Upper lobe of left lung (tissue), 6 donors: ENCODE results near the gene ATP2B2. TPM values are rescaled to one million over a fixed set of nuclear protein-coding genes. Genes with fewer than 3 reads are reported as not detected.

ENCODE experiments used
- ATAC-seq, 2 donors: fragments of 200-7000 bp; cut with Tn5 transposase; one replicate each; pipeline ENCODE4 v1.9.1; 2022; ENCODE audit warnings: mild to moderate bottlenecking in 2 of 2, moderate library complexity in 2 of 2; ENCODE audit not compliant: low FRiP score in 2 of 2
- DNase-seq, 2 donors: peaks; one replicate each; pipeline ENCODE4 v3.0.0-alpha.2; 2019 to 2020
- H3K27ac ChIP-seq, 4 donors: fragments of 200-600 bp; sonication (generic); one replicate each; pipeline ENCODE4 v1.5.1; 2016 to 2019
- H3K27me3 ChIP-seq, 4 donors: fragments of 200-600 bp; sonication (generic); one replicate each; pipeline ENCODE4 v1.5.1; 2017 to 2019
- H3K36me3 ChIP-seq, 4 donors: fragments of 200-600 bp; sonication (generic); one replicate each; pipeline ENCODE4 v1.5.1; 2016 to 2019
- H3K4me1 ChIP-seq, 4 donors: fragments of 200-600 bp; sonication (generic); one replicate each; pipeline ENCODE4 v1.5.1; 2018 to 2019
- H3K4me3 ChIP-seq, 4 donors: fragments of 200-600 bp; sonication (generic); one replicate each; pipeline ENCODE4 v1.5.1; 2017 to 2019; ENCODE audit warnings: mild to moderate bottlenecking in 2 of 4, moderate library complexity in 1 of 4
- H3K9me3 ChIP-seq, 4 donors: fragments of 200-600 bp; sonication (generic); one replicate each; pipeline ENCODE4 v1.5.1; 2018 to 2019
- EP300 ChIP-seq, 4 donors: sonication (generic); formaldehyde crosslinking; IDR thresholded peaks; one replicate each; pipeline ENCODE4 v1.5.1; 2017; ENCODE audit warnings: antibody characterized with exemption in 4 of 4, control low read depth in 2 of 4
- POLR2A ChIP-seq, 4 donors: fragments of 450-650 bp; IDR thresholded peaks; one replicate each; pipeline ENCODE4 v1.5.1; 2016 to 2017; ENCODE audit warnings: antibody characterized with exemption in 4 of 4, mild to moderate bottlenecking in 2 of 4
- POLR2AphosphoS5 ChIP-seq, 2 donors: sonication (generic); formaldehyde crosslinking; IDR thresholded peaks; one replicate each; pipeline ENCODE4 v1.5.1; 2017; ENCODE audit warnings: antibody characterized with exemption in 2 of 2
- WGBS, 2 donors: methylation state at CpG; one replicate each; pipeline ENCODE4 v1.1.5; 2017 to 2018; 5-methylcytosine and 5-hydroxymethylcytosine counted together
- total RNA-seq, 6 donors: library from RNA; depleted of rRNA in 4 of 6; stranded (reverse); fragments of >200 nt in 4 of 6; gene quantifications; one replicate each; pipeline versions ENCODE4 v1.1.0 to v1.2.1, GENCODE V29; 2016 to 2021
- TF ChIP-seq, protein P1 (sequence below), 6 experiments: fragments of 450-650 bp in 4 of 6; fragments of 200-600 bp in 2 of 6; sonication (generic) in 2 of 6; IDR thresholded peaks; one replicate each; pipeline ENCODE4 v1.5.1; 2016 to 2019; ENCODE audit warnings: antibody characterized with exemption in 6 of 6
- donor health status: DM: no; HTN: no; CAD: no; lungs with moderate emphysema.
- donor health status: DM: no; HTN: yes; CAD: no; lungs with severe emphysema.

Gene ATP2B2
- total RNA-seq, 6 donors from 2014 or later = 0.13 to 0.30 TPM; not detected in 4

GRCh38 chr3:10470120-10471053 lies 35.0 kb downstream of the ATP2B2 start:
- Histone ChIP-seq H3K4me3 (no peak overlapping the region), H3K36me3 (no peaks in the 10 kb centered on the region), H3K27me3 (peaks cover 0 to 7% (median 3%) of the 10 kb centered on the region in 4 donors), H3K4me1 (peaks cover 0 to 3% (median 0%) of the 10 kb centered on the region in 4 donors), H3K9me3 (no peaks in the 10 kb centered on the region), H3K27ac (no peak overlapping the region)
- 37 to 39% methylated on average over 6 to 10 of the region's 12 CpGs for WGBS, 2 donors
- DNase-seq (no peak), ATAC-seq (no peak)
- TF ChIP-seq, protein P1, sequence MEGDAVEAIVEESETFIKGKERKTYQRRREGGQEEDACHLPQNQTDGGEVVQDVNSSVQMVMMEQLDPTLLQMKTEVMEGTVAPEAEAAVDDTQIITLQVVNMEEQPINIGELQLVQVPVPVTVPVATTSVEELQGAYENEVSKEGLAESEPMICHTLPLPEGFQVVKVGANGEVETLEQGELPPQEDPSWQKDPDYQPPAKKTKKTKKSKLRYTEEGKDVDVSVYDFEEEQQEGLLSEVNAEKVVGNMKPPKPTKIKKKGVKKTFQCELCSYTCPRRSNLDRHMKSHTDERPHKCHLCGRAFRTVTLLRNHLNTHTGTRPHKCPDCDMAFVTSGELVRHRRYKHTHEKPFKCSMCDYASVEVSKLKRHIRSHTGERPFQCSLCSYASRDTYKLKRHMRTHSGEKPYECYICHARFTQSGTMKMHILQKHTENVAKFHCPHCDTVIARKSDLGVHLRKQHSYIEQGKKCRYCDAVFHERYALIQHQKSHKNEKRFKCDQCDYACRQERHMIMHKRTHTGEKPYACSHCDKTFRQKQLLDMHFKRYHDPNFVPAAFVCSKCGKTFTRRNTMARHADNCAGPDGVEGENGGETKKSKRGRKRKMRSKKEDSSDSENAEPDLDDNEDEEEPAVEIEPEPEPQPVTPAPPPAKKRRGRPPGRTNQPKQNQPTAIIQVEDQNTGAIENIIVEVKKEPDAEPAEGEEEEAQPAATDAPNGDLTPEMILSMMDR (IDR thresholded peaks at IDR 0.05) = no peak
- TF ChIP-seq POLR2A (IDR thresholded peaks at IDR 0.05) (no peak), EP300 (IDR thresholded peaks at IDR 0.05) (no peak)

GRCh38 chr3:10469441-10470119 lies 35.8 kb downstream of the ATP2B2 start:
- no peaks in the 10 kb centered on the region for H3K36me3 ChIP-seq

DNA sequence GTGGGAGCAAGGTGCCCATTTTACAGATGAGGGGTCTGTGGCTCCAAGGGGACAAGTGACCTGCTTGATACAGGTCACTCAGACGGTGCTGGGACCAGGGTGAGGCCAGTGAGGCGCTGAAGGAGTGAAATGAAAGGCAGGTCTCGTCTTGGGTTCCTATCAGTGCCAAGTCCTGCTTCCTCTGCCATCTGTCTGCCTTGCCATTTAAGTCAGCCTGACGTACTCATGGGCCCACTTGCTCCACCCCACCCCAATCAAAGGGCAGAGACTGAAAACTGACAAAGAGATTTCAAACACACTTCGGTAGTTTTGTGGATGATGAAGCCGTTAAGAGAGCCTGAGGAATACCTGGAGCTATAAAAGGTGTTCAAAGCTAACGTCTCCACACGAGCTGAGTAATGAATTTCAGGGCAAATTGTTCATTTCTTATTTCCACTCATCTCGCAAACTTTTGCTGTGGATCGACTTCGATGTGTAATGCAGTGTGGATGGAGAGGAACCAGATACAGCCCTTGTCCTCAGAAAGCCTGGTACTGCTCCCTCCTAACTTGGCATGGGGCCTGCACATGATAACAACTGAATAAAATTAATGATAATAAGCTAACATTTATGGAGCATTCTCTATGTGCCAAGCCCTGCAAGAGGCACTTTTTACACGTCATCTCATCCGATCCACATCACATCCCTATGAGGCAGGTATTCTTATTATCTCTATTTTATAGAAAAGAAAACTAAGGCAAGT lies 36.6 kb downstream of the ATP2B2 start:
- H3K27ac ChIP-seq = no peak overlapping the region
- TF ChIP-seq, protein P1 (IDR thresholded peaks at IDR 0.05) = no peak
- TF ChIP-seq POLR2A (IDR thresholded peaks at IDR 0.05) (no peak), POLR2AphosphoS5 (IDR thresholded peaks at IDR 0.05) (no peak), EP300 (IDR thresholded peaks at IDR 0.05) (no peak)
- DNase-seq (no peak), ATAC-seq (no peak)
- no peaks in the 10 kb centered on the region for H3K9me3 ChIP-seq
- H3K27me3 ChIP-seq = peaks cover 0 to 7% (median 3%) of the 10 kb centered on the region in 4 donors
- WGBS, 2 donors = 63 to 65% methylated on average over 13 of the region's 13 CpGs
- no peak overlapping the region for H3K4me3 ChIP-seq
- peaks cover 0 to 3% (median 0%) of the 10 kb centered on the region in 4 donors for H3K4me1 ChIP-seq
- no peaks in the 10 kb centered on the region for H3K36me3 ChIP-seq

More at GRCh38 chr3:10469441-10470119, 35.8 kb downstream of the ATP2B2 start:
- H3K4me3 ChIP-seq = no peak overlapping the region
- DNase-seq (no peak), ATAC-seq (no peak)
- no peak overlapping the region for H3K27ac ChIP-seq
- no peaks in the 10 kb centered on the region for H3K9me3 ChIP-seq
- 30 to 36% methylated on average over 6 to 9 of the region's 9 CpGs for WGBS, 2 donors
- H3K27me3 ChIP-seq = peaks cover 0 to 7% (median 3%) of the 10 kb centered on the region in 4 donors
- TF ChIP-seq POLR2AphosphoS5 (IDR thresholded peaks at IDR 0.05) (no peak), POLR2A (IDR thresholded peaks at IDR 0.05) (no peak), EP300 (IDR thresholded peaks at IDR 0.05) (no peak)
- TF ChIP-seq, protein P1 (IDR thresholded peaks at IDR 0.05) = no peak
- peaks cover 0 to 3% (median 0%) of the 10 kb centered on the region in 4 donors for H3K4me1 ChIP-seq

GRCh38 chr3:10467904-10468612 lies 37.3 kb downstream of the ATP2B2 start:
- DNase-seq = peak in 1 of 2 donors; percentile 61
- H3K27ac ChIP-seq = no peak overlapping the region
- peaks cover 0 to 3% (median 0%) of the 10 kb centered on the region in 4 donors for H3K4me1 ChIP-seq
- no peak for ATAC-seq
- WGBS, 2 donors = 61 to 70% methylated on average over 7 to 11 of the region's 11 CpGs
- no peak for TF ChIP-seq POLR2A (IDR thresholded peaks at IDR 0.05)
- TF ChIP-seq, protein P1 (IDR thresholded peaks at IDR 0.05) = no peak
- TF ChIP-seq EP300 (IDR thresholded peaks at IDR 0.05) = no peak
- TF ChIP-seq POLR2AphosphoS5 (IDR thresholded peaks at IDR 0.05) = no peak
- H3K36me3 ChIP-seq = no peaks in the 10 kb centered on the region
- H3K27me3 ChIP-seq = peaks cover 0 to 7% (median 3%) of the 10 kb centered on the region in 4 donors
- H3K9me3 ChIP-seq = no peaks in the 10 kb centered on the region
- no peak overlapping the region for H3K4me3 ChIP-seq
